ENCODE measurements around the gene SLC35E3. TPM values are rescaled to one million over a fixed set of nuclear protein-coding genes. Genes with fewer than 3 reads are reported as not detected.
"Not testable (repeated sequence)": the region's sequence is repeated elsewhere in the genome, so short reads cannot be mapped to it uniquely, and the experiment has no call there.

The SLC35E3 gene
- total and polyA plus RNA-seq, 7 donors = 2.9 to 7.5 (median 4.2) TPM

GRCh38 chr12:68803948-68804656 is 58.1 kb downstream of the SLC35E3 start:
- DNase-seq (no peak), ATAC-seq (no peak)
- no peak overlapping the region for H3K27ac ChIP-seq
- H3K4me1 ChIP-seq = no peaks in the 10 kb centered on the region
- no peak overlapping the region for H3K4me3 ChIP-seq
- no peaks in the 10 kb centered on the region for H3K27me3 ChIP-seq (ENCODE audit: insufficient read depth in 3 of 3, low read length in 2 of 3)
- peaks cover 0 to 2% of the 10 kb centered on the region in 2 donors for H3K36me3 ChIP-seq (ENCODE audit: insufficient read depth in 1 of 2, low read depth in 1 of 2)
- H3K9me3 ChIP-seq = no peaks in the 10 kb centered on the region
- WGBS, 3 donors = 88 to 92% (median 89%) methylated on average over 5 of the region's 5 CpGs
- no peak for TF ChIP-seq CTCF (IDR thresholded peaks at IDR 0.05)
- intact Hi-C loops (cut with DNase I) = no loop called here

GRCh38 chr12:68804657-68805591 is 58.9 kb downstream of the SLC35E3 start:
- DNase-seq (no peak), ATAC-seq (no peak)
- H3K9me3 ChIP-seq = no peaks in the 10 kb centered on the region
- H3K27ac ChIP-seq = no peak overlapping the region
- no peak for TF ChIP-seq CTCF (IDR thresholded peaks at IDR 0.05)
- no peak overlapping the region for H3K4me3 ChIP-seq
- peaks cover 0 to 10% of the 10 kb centered on the region in 2 donors for H3K36me3 ChIP-seq (ENCODE audit: insufficient read depth in 1 of 2, low read depth in 1 of 2)
- WGBS, 3 donors = 79 to 85% (median 81%) methylated on average over 32 of the region's 32 CpGs
- no peaks in the 10 kb centered on the region for H3K27me3 ChIP-seq (ENCODE audit: insufficient read depth in 3 of 3, low read length in 2 of 3)
- no peaks in the 10 kb centered on the region for H3K4me1 ChIP-seq
- intact Hi-C loops (cut with DNase I) = loop anchor here (5.0 kb wide), 1 partner anchor 58 kb away; the partner anchor contains the start of gene SLC35E3 (in 2 of the 2)

- no peak for ATAC-seq
- Histone ChIP-seq H3K4me1 (no peaks in the 10 kb centered on the region), H3K27ac (no peak overlapping the region), H3K9me3 (no peaks in the 10 kb centered on the region), H3K4me3 (no peak overlapping the region), H3K27me3 (ENCODE audit: insufficient read depth in 3 of 3, low read length in 2 of 3) (no peaks in the 10 kb centered on the region), H3K36me3 (ENCODE audit: insufficient read depth in 1 of 2, low read depth in 1 of 2) (peaks cover 0 to 17% of the 10 kb centered on the region in 2 donors)
- TF ChIP-seq CTCF (IDR thresholded peaks at IDR 0.05) = no peak
- intact Hi-C loops (cut with DNase I) = loop anchor here (5.0 kb wide), 1 partner anchor 58 kb away; the partner anchor contains the start of gene SLC35E3 (in 2 of the 2)
- WGBS, 3 donors = 84 to 93% (median 87%) methylated on average over 7 of the region's 7 CpGs
- DNase-seq = no peak
Measured at GRCh38 chr12:68805592-68806120, 59.7 kb downstream of the SLC35E3 start.

- no peak for TF ChIP-seq CTCF (IDR thresholded peaks at IDR 0.05)
- H3K36me3 ChIP-seq (ENCODE audit: insufficient read depth in 1 of 2, low read depth in 1 of 2) = peaks cover 0 to 27% of the 10 kb centered on the region in 2 donors
- 84 to 88% (median 86%) methylated on average over 18 of the region's 18 CpGs for WGBS, 3 donors
- ATAC-seq = no peak
- H3K27me3 ChIP-seq (ENCODE audit: insufficient read depth in 3 of 3, low read length in 2 of 3) = no peaks in the 10 kb centered on the region
- peak overlapping the region; percentile 100 for H3K27ac ChIP-seq
- no peak for DNase-seq
- peaks cover 1% of the 10 kb centered on the region for H3K4me1 ChIP-seq
- peak overlapping the region; percentile 93 for H3K4me3 ChIP-seq
- no peaks in the 10 kb centered on the region for H3K9me3 ChIP-seq
- intact Hi-C loops (cut with DNase I) = loop anchor here (5.0 kb wide), 1 partner anchor 59 kb away; the partner anchor contains the start of gene SLC35E3 (in 2 of the 2)
Measured at GRCh38 chr12:68806488-68807237, 60.7 kb downstream of the SLC35E3 start.

GRCh38 chr12:68807274-68807575 is 61.2 kb downstream of the SLC35E3 start:
- WGBS, 3 donors = 10 to 15% (median 10%) methylated on average over 10 of the region's 10 CpGs
- not testable (repeated sequence) for H3K9me3 ChIP-seq; H3K4me1 ChIP-seq; ATAC-seq; H3K27me3 ChIP-seq (ENCODE audit: insufficient read depth in 3 of 3, low read length in 2 of 3); DNase-seq
- peak overlapping the region; percentile 93 for H3K4me3 ChIP-seq
- H3K27ac ChIP-seq = peak overlapping the region; percentile 100
- intact Hi-C loops (cut with DNase I) = loop anchor here (5.0 kb wide), 1 partner anchor 60 kb away; the partner anchor contains the start of gene SLC35E3 (in 2 of the 2)
- peaks cover 0 to 33% of the 10 kb centered on the region in 2 donors for H3K36me3 ChIP-seq (ENCODE audit: insufficient read depth in 1 of 2, low read depth in 1 of 2)
